Measurements from ENCODE around the gene RFPL2. TPM values are rescaled to one million over a fixed set of nuclear protein-coding genes. Genes with fewer than 3 reads are reported as not detected.
"Not testable (repeated sequence)": the region's sequence is repeated elsewhere in the genome, so short reads cannot be mapped to it uniquely, and the experiment has no call there.

Gene RFPL2
- total and polyA plus RNA-seq, 3 experiments from 2014 or later = 1.9 TPM; not detected in 2

- Histone ChIP-seq H3K27ac (ENCODE audit: low read depth, low read length) (no peak overlapping the region), H3K4me3 (ENCODE audit: low read length) (peak overlapping the region; percentile 56), H3K9me3 (ENCODE audit: low read length) (no peaks in the 10 kb centered on the region), H3K27me3 (ENCODE audit: insufficient read depth, low read length, poor library complexity, severe bottlenecking) (no peaks in the 10 kb centered on the region), H3K4me1 (ENCODE audit: insufficient read depth, low read length) (peaks cover 49% of the 10 kb centered on the region), H3K36me3 (ENCODE audit: insufficient read depth, low read length) (no peaks in the 10 kb centered on the region)
- Mint-ChIP-seq H3K4me1 (peaks cover 51 to 62% (median 60%) of the 10 kb centered on the region in 3 donors), H3K9me3 (no peaks in the 10 kb centered on the region), H3K27me3 (peaks cover 2 to 19% of the 10 kb centered on the region in 2 donors), H3K4me3 (peak overlapping the region; percentile 75 to 91 (median 84)), H3K36me3 (no peaks in the 10 kb centered on the region), H3K27ac (peak overlapping the region in 5 of 8 donors; percentile 7 to 88 (median 32))
- ChIA-PET POLR2A (no interaction called here), CTCF (no interaction called here)
- DNase-seq = peak in 1 of 5 donors; percentile 23
Observed at GRCh38 chr22:32203181-32204039, 1.5 kb downstream of the RFPL2 start.

GRCh38 chr22:32202539-32203180 lies 2.2 kb downstream of the RFPL2 start:
- Histone ChIP-seq H3K27ac (ENCODE audit: low read depth, low read length) (no peak overlapping the region), H3K27me3 (ENCODE audit: insufficient read depth, low read length, poor library complexity, severe bottlenecking) (no peaks in the 10 kb centered on the region), H3K4me3 (ENCODE audit: low read length) (peak overlapping the region; percentile 56), H3K4me1 (ENCODE audit: insufficient read depth, low read length) (peaks cover 49% of the 10 kb centered on the region), H3K36me3 (ENCODE audit: insufficient read depth, low read length) (no peaks in the 10 kb centered on the region), H3K9me3 (ENCODE audit: low read length) (no peaks in the 10 kb centered on the region)
- ChIA-PET POLR2A (no interaction called here), CTCF (interaction anchor here (0.9 to 1.5 kb wide), 3 partner anchors 8 to 271 kb away, joined by 3 read pairs; no protein-coding TSS in a partner anchor)
- DNase-seq = peak in 1 of 5 donors; percentile 18
- Mint-ChIP-seq H3K27me3 (peaks cover 2 to 19% of the 10 kb centered on the region in 2 donors), H3K36me3 (no peaks in the 10 kb centered on the region), H3K4me1 (peaks cover 51 to 62% (median 60%) of the 10 kb centered on the region in 3 donors), H3K27ac (peak overlapping the region in 6 of 8 donors; percentile 21 to 88 (median 66)), H3K9me3 (no peaks in the 10 kb centered on the region), H3K4me3 (peak overlapping the region; percentile 75 to 91 (median 84))

- H3K9me3 ChIP-seq (ENCODE audit: low read length) = no peaks in the 10 kb centered on the region
- Mint-ChIP-seq H3K4me3 (peak overlapping the region; percentile 75 to 91 (median 84)), H3K9me3 (no peaks in the 10 kb centered on the region), H3K27me3 (peaks cover 2 to 19% of the 10 kb centered on the region in 2 donors), H3K27ac (peak overlapping the region in 5 of 8 donors; percentile 44 to 88 (median 71)), H3K36me3 (no peaks in the 10 kb centered on the region), H3K4me1 (peaks cover 50 to 60% (median 59%) of the 10 kb centered on the region in 3 donors)
- peaks cover 49% of the 10 kb centered on the region for H3K4me1 ChIP-seq (ENCODE audit: insufficient read depth, low read length)
- no peak overlapping the region for H3K27ac ChIP-seq (ENCODE audit: low read depth, low read length)
- H3K27me3 ChIP-seq (ENCODE audit: insufficient read depth, low read length, poor library complexity, severe bottlenecking) = no peaks in the 10 kb centered on the region
- peak overlapping the region; percentile 56 for H3K4me3 ChIP-seq (ENCODE audit: low read length)
- ChIA-PET POLR2A (no interaction called here), CTCF (interaction anchor here (0.9 to 1.5 kb wide), 3 partner anchors 9 to 272 kb away, joined by 3 read pairs; no protein-coding TSS in a partner anchor)
- no peaks in the 10 kb centered on the region for H3K36me3 ChIP-seq (ENCODE audit: insufficient read depth, low read length)
- DNase-seq = no peak
Observed at GRCh38 chr22:32202161-32202538, 2.7 kb downstream of the RFPL2 start.

- POLR2A ChIA-PET = no interaction called here
Observed at GRCh38 chr22:32200752-32201151, 4.1 kb downstream of the RFPL2 start.

GRCh38 chr22:32199961-32200360 lies 4.9 kb downstream of the RFPL2 start:
- DNase-seq = no peak
- Histone ChIP-seq H3K27me3 (ENCODE audit: insufficient read depth, low read length, poor library complexity, severe bottlenecking) (no peaks in the 10 kb centered on the region), H3K4me1 (ENCODE audit: insufficient read depth, low read length) (peaks cover 37% of the 10 kb centered on the region), H3K9me3 (ENCODE audit: low read length) (no peaks in the 10 kb centered on the region), H3K36me3 (ENCODE audit: insufficient read depth, low read length) (no peaks in the 10 kb centered on the region), H3K4me3 (ENCODE audit: low read length) (no peak overlapping the region), H3K27ac (ENCODE audit: low read depth, low read length) (no peak overlapping the region)
- Mint-ChIP-seq H3K27me3 (peaks cover 2 to 15% of the 10 kb centered on the region in 2 donors), H3K4me1 (peaks cover 37 to 43% (median 40%) of the 10 kb centered on the region in 3 donors), H3K36me3 (no peaks in the 10 kb centered on the region), H3K27ac (peak overlapping the region in 1 of 8 donors; percentile 77), H3K9me3 (no peaks in the 10 kb centered on the region), H3K4me3 (no peak overlapping the region)
- ChIA-PET POLR2A (no interaction called here), CTCF (no interaction called here)

More at GRCh38 chr22:32200752-32201151, 4.1 kb downstream of the RFPL2 start:
- Histone ChIP-seq H3K36me3 (ENCODE audit: insufficient read depth, low read length) (no peaks in the 10 kb centered on the region), H3K27me3 (ENCODE audit: insufficient read depth, low read length, poor library complexity, severe bottlenecking) (no peaks in the 10 kb centered on the region), H3K4me1 (ENCODE audit: insufficient read depth, low read length) (peaks cover 37% of the 10 kb centered on the region), H3K27ac (ENCODE audit: low read depth, low read length) (no peak overlapping the region), H3K9me3 (ENCODE audit: low read length) (no peaks in the 10 kb centered on the region), H3K4me3 (ENCODE audit: low read length) (no peak overlapping the region)
- DNase-seq = peak in 2 of 5 donors; percentile 11 to 33
- H3K9me3 Mint-ChIP-seq = no peaks in the 10 kb centered on the region
- peak overlapping the region in 4 of 7 donors; percentile 16 to 69 (median 46) for H3K4me3 Mint-ChIP-seq
- H3K36me3 Mint-ChIP-seq = no peaks in the 10 kb centered on the region
- H3K27me3 Mint-ChIP-seq = peaks cover 2 to 16% of the 10 kb centered on the region in 2 donors
- H3K27ac Mint-ChIP-seq = peak overlapping the region in 6 of 8 donors; percentile 5 to 92 (median 38)
- CTCF ChIA-PET = interaction anchor here (1.5 kb wide), 1 partner anchor 273 kb away, joined by 3 read pairs; no protein-coding TSS in a partner anchor
- peaks cover 38 to 49% (median 47%) of the 10 kb centered on the region in 3 donors for H3K4me1 Mint-ChIP-seq

- no peaks in the 10 kb centered on the region for H3K27me3 ChIP-seq (ENCODE audit: insufficient read depth, low read length, poor library complexity, severe bottlenecking)
- H3K4me1 Mint-ChIP-seq = peaks cover 31 to 37% (median 36%) of the 10 kb centered on the region in 3 donors
- no peak for DNase-seq
- H3K27me3 Mint-ChIP-seq = peaks cover 2 to 9% of the 10 kb centered on the region in 2 donors
- H3K9me3 ChIP-seq (ENCODE audit: low read length) = no peaks in the 10 kb centered on the region
- no peaks in the 10 kb centered on the region for H3K36me3 Mint-ChIP-seq
- no peaks in the 10 kb centered on the region for H3K9me3 Mint-ChIP-seq
- ChIA-PET POLR2A (no interaction called here), CTCF (no interaction called here)
- H3K4me3 ChIP-seq (ENCODE audit: low read length) = no peak overlapping the region
- H3K27ac ChIP-seq (ENCODE audit: low read depth, low read length) = no peak overlapping the region
- no peaks in the 10 kb centered on the region for H3K36me3 ChIP-seq (ENCODE audit: insufficient read depth, low read length)
- no peak overlapping the region for H3K4me3 Mint-ChIP-seq
- peaks cover 37% of the 10 kb centered on the region for H3K4me1 ChIP-seq (ENCODE audit: insufficient read depth, low read length)
- H3K27ac Mint-ChIP-seq = peak overlapping the region in 1 of 8 donors; percentile 56
Observed at GRCh38 chr22:32199341-32199740, 5.5 kb downstream of the RFPL2 start.

- H3K36me3 ChIP-seq (ENCODE audit: insufficient read depth, low read length); H3K36me3 Mint-ChIP-seq; H3K27me3 ChIP-seq (ENCODE audit: insufficient read depth, low read length, poor library complexity, severe bottlenecking); H3K9me3 ChIP-seq (ENCODE audit: low read length); H3K27ac ChIP-seq (ENCODE audit: low read depth, low read length); H3K4me3 Mint-ChIP-seq; H3K4me3 ChIP-seq (ENCODE audit: low read length); POLR2A ChIA-PET; DNase-seq; H3K9me3 Mint-ChIP-seq; H3K27ac Mint-ChIP-seq; CTCF ChIA-PET: not testable (repeated sequence)
- peaks cover 0 to 10% of the 10 kb centered on the region in 2 donors for H3K27me3 Mint-ChIP-seq
- H3K4me1 ChIP-seq (ENCODE audit: insufficient read depth, low read length) = peaks cover 27% of the 10 kb centered on the region
- peaks cover 21 to 26% (median 23%) of the 10 kb centered on the region in 3 donors for H3K4me1 Mint-ChIP-seq
Observed at GRCh38 chr22:32197553-32198226, 7.2 kb downstream of the RFPL2 start.

All from CD8-positive, alpha-beta memory T cell (primary cell).